ENCODE measurements around the gene TRUB2. TPM values are rescaled to one million over a fixed set of nuclear protein-coding genes. Genes with fewer than 3 reads are reported as not detected.

TRUB2 gene
- total RNA-seq, 1 experiment from 2014 or later = 33.2 TPM

GRCh38 chr9:128288273-128289004 is 33.8 kb downstream of the TRUB2 start:
- Mint-ChIP-seq H3K27ac (0 out of 2 replicates have a peak overlapping the region, but pooled peaks have one; percentile 53), H3K4me3 (no peak overlapping the region), H3K27me3 (ENCODE audit: low read depth) (no peaks in the 10 kb centered on the region), H3K9me3 (no peaks in the 10 kb centered on the region), H3K4me1 (no peaks in the 10 kb centered on the region), H3K36me3 (peaks cover 11% of the 10 kb centered on the region)
- POLR2A ChIA-PET = no interaction called here
- CTCF ChIA-PET = interaction anchor here (1.1 to 1.6 kb wide), 2 partner anchors 12 to 53 kb away, joined by 3 read pairs; partner anchors contain the start of genes GOLGA2 and SWI5
- DNase-seq (ENCODE audit: low spot score) = no peak
- TF ChIP-seq ZNF263 (CRISPR knock-in tag; IDR thresholded peaks at IDR 0.05; ENCODE audit: low read depth) = no peak
- no peak for TF ChIP-seq PRDM15 (CRISPR knock-in tag; IDR thresholded peaks at IDR 0.05)
- TF ChIP-seq FOXP4 (CRISPR knock-in tag; IDR thresholded peaks at IDR 0.05) = no peak
- no peak for TF ChIP-seq ZBTB43 (CRISPR knock-in tag; IDR thresholded peaks at IDR 0.05)
- TF ChIP-seq CDX4 (CRISPR knock-in tag; IDR thresholded peaks at IDR 0.05; ENCODE audit: borderline replicate concordance) = no peak
- no peak for TF ChIP-seq ZNF281 (CRISPR knock-in tag; IDR thresholded peaks at IDR 0.05)
- no peak for TF ChIP-seq TCF7 (CRISPR knock-in tag; IDR thresholded peaks at IDR 0.05; ENCODE audit: low read depth)
- TF ChIP-seq NR1H2 (CRISPR knock-in tag; IDR thresholded peaks at IDR 0.05) = no peak
- no peak for TF ChIP-seq OVOL2 (CRISPR knock-in tag; IDR thresholded peaks at IDR 0.05; ENCODE audit: borderline replicate concordance)
- TF ChIP-seq ZNF423 (CRISPR knock-in tag; IDR thresholded peaks at IDR 0.05) = no peak
- no peak for TF ChIP-seq SOX15 (CRISPR knock-in tag; IDR thresholded peaks at IDR 0.05)
- no peak for TF ChIP-seq ATF6 (CRISPR knock-in tag; IDR thresholded peaks at IDR 0.05)
- no peak for TF ChIP-seq FOXP1 (CRISPR knock-in tag; IDR thresholded peaks at IDR 0.05; ENCODE audit: borderline replicate concordance)
- no peak for TF ChIP-seq MLX (CRISPR knock-in tag; IDR thresholded peaks at IDR 0.05)
- TF ChIP-seq E2F4 (CRISPR knock-in tag; IDR thresholded peaks at IDR 0.05; ENCODE audit: borderline replicate concordance, low read depth) = no peak
- no peak for TF ChIP-seq JAZF1 (CRISPR knock-in tag; IDR thresholded peaks at IDR 0.05)
- TF ChIP-seq ATF3 (CRISPR knock-in tag; conservative IDR thresholded peaks at IDR 0.05) = no peak
- ATAC-seq = no peak
